PC-3 (cell line): ENCODE measurements around the gene TP53TG3F.
"Not testable (repeated sequence)": the region's sequence is repeated elsewhere in the genome, so short reads cannot be mapped to it uniquely, and the experiment has no call there.

ENCODE experiments used
- CTCF ChIP-seq: fragments of 300-600 bp; sonication (generic); conservative IDR thresholded peaks from 2 replicates; pipeline ENCODE4 v1.5.1; 2017; ENCODE audit warnings: antibody characterized with exemption, low read depth, mild to moderate bottlenecking, low read length
- EZH2phosphoT487 ChIP-seq: fragments of 300-600 bp; sonication (generic); IDR thresholded peaks from 2 replicates; pipeline ENCODE4 v1.6.1; 2018; ENCODE audit warnings: mild to moderate bottlenecking, antibody characterized with exemption, low read length, borderline replicate concordance

GRCh38 chr16:33491611-33492010, 32.2 kb downstream of the TP53TG3F start:
- not testable (repeated sequence) for TF ChIP-seq CTCF, EZH2phosphoT487
